ENCODE data around the gene FHIT.

DNA sequence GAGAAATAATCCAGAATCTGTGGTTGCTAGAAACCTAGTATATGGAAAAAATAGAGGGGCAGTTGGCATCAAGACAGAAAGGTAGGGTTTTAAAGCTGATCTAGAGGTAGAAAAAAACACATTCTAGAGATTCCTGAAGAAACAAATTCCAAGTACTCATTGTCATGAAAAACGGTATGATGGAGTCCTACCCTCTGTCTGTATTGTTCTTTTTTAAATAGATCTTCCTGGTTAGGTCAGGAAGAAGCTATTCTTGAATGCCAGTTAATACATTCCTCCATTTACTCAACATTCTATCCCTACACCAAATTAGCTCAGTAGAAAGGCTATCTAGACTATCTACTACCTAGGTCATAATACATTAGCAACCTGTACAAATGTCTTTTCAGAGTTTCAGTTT lies 364.7 kb downstream of the FHIT start:
- TF ChIP-seq, protein P1, sequence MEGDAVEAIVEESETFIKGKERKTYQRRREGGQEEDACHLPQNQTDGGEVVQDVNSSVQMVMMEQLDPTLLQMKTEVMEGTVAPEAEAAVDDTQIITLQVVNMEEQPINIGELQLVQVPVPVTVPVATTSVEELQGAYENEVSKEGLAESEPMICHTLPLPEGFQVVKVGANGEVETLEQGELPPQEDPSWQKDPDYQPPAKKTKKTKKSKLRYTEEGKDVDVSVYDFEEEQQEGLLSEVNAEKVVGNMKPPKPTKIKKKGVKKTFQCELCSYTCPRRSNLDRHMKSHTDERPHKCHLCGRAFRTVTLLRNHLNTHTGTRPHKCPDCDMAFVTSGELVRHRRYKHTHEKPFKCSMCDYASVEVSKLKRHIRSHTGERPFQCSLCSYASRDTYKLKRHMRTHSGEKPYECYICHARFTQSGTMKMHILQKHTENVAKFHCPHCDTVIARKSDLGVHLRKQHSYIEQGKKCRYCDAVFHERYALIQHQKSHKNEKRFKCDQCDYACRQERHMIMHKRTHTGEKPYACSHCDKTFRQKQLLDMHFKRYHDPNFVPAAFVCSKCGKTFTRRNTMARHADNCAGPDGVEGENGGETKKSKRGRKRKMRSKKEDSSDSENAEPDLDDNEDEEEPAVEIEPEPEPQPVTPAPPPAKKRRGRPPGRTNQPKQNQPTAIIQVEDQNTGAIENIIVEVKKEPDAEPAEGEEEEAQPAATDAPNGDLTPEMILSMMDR (IDR thresholded peaks at IDR 0.05; ENCODE audit: low read depth, low read length), result no peak
- no peak for TF ChIP-seq EZH2phosphoT487 (IDR thresholded peaks at IDR 0.05; ENCODE audit: low read depth)
